Measurements from ENCODE around the gene UBE2L3.

DNA sequence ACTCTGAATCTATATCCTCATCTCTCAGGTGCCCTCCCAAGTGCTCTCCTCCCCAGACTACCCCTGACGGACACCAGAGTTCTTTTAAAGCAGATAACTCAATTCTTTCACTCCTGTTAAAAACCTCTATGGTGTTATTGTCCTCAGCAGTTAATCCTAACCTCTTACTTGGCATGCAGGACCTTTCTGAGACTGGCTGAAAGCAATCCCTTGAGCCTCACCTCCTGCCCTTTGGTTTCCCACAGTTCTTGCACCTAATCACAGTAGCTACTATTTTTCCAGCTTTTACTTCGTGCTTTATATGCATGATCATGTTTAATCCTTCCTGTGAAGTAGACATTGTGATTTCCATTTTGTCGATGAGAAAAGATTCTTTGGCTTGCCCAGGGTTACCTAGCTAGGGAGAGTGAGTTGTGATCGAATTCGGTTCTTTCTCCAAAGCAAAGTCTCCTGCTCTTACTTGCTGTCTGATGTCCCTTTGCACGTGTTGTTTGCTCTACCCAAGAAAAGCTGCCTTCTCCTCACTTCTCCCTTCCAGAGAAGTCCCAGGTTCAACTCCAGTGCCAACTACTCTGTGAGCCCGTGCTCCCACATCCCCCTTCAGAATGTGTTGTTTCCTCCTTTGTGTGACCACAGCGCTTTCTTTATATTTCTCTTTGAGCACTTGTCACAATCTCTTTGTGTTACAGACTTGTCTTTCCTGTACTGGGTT, 2.1 kb downstream of the UBE2L3 start:
- TF ChIP-seq, protein P1, sequence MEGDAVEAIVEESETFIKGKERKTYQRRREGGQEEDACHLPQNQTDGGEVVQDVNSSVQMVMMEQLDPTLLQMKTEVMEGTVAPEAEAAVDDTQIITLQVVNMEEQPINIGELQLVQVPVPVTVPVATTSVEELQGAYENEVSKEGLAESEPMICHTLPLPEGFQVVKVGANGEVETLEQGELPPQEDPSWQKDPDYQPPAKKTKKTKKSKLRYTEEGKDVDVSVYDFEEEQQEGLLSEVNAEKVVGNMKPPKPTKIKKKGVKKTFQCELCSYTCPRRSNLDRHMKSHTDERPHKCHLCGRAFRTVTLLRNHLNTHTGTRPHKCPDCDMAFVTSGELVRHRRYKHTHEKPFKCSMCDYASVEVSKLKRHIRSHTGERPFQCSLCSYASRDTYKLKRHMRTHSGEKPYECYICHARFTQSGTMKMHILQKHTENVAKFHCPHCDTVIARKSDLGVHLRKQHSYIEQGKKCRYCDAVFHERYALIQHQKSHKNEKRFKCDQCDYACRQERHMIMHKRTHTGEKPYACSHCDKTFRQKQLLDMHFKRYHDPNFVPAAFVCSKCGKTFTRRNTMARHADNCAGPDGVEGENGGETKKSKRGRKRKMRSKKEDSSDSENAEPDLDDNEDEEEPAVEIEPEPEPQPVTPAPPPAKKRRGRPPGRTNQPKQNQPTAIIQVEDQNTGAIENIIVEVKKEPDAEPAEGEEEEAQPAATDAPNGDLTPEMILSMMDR (tag by site-specific recombination; IDR thresholded peaks at IDR 0.05) = no peak
- TF ChIP-seq, protein P2, sequence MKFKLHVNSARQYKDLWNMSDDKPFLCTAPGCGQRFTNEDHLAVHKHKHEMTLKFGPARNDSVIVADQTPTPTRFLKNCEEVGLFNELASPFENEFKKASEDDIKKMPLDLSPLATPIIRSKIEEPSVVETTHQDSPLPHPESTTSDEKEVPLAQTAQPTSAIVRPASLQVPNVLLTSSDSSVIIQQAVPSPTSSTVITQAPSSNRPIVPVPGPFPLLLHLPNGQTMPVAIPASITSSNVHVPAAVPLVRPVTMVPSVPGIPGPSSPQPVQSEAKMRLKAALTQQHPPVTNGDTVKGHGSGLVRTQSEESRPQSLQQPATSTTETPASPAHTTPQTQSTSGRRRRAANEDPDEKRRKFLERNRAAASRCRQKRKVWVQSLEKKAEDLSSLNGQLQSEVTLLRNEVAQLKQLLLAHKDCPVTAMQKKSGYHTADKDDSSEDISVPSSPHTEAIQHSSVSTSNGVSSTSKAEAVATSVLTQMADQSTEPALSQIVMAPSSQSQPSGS (tag by site-specific recombination; IDR thresholded peaks at IDR 0.05; ENCODE audit: low read depth) = no peak
- TF ChIP-seq MEIS1 (CRISPR knock-in tag; IDR thresholded peaks at IDR 0.05; ENCODE audit: borderline replicate concordance) = no peak
- no peak for TF ChIP-seq ZNF157 (tag by site-specific recombination; IDR thresholded peaks at IDR 0.05)
- no peak for TF ChIP-seq ZNF274 (IDR thresholded peaks at IDR 0.05; ENCODE audit: low read length)
- TF ChIP-seq ZNF274 (tag by site-specific recombination; IDR thresholded peaks at IDR 0.05; ENCODE audit: borderline replicate concordance) = no peak
- TF ChIP-seq, protein P3, sequence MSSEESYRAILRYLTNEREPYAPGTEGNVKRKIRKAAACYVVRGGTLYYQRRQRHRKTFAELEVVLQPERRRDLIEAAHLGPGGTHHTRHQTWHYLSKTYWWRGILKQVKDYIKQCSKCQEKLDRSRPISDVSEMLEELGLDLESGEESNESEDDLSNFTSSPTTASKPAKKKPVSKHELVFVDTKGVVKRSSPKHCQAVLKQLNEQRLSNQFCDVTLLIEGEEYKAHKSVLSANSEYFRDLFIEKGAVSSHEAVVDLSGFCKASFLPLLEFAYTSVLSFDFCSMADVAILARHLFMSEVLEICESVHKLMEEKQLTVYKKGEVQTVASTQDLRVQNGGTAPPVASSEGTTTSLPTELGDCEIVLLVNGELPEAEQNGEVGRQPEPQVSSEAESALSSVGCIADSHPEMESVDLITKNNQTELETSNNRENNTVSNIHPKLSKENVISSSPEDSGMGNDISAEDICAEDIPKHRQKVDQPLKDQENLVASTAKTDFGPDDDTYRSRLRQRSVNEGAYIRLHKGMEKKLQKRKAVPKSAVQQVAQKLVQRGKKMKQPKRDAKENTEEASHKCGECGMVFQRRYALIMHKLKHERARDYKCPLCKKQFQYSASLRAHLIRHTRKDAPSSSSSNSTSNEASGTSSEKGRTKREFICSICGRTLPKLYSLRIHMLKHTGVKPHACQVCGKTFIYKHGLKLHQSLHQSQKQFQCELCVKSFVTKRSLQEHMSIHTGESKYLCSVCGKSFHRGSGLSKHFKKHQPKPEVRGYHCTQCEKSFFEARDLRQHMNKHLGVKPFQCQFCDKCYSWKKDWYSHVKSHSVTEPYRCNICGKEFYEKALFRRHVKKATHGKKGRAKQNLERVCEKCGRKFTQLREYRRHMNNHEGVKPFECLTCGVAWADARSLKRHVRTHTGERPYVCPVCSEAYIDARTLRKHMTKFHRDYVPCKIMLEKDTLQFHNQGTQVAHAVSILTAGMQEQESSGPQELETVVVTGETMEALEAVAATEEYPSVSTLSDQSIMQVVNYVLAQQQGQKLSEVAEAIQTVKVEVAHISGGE (tag by site-specific recombination; conservative IDR thresholded peaks at IDR 0.05; ENCODE audit: low read depth) = no peak

Data from HEK293 (cell line).